Thyroid gland (tissue), 4 donors: Measurements from ENCODE around the gene MOCOS.

Experiments
- POLR2A ChIP-seq, 2 donors: fragments of 450-650 bp; IDR thresholded peaks; one replicate each; pipeline ENCODE4 v1.6.1; 2017; ENCODE audit warnings: antibody characterized with exemption in 2 of 2, mild to moderate bottlenecking in 2 of 2, moderate library complexity in 1 of 2
- TF ChIP-seq, protein P1 (sequence below), 6 experiments: fragments of 200-600 bp in 3 of 6; fragments of 450-650 bp in 3 of 6; sonication (generic) in 3 of 6; IDR thresholded peaks; one replicate each; pipeline ENCODE4 v1.5.1; 2016 to 2019; ENCODE audit warnings: antibody characterized with exemption in 6 of 6, mild to moderate bottlenecking in 2 of 6, inconsistent platforms in 1 of 6, moderate library complexity in 1 of 6

DNA sequence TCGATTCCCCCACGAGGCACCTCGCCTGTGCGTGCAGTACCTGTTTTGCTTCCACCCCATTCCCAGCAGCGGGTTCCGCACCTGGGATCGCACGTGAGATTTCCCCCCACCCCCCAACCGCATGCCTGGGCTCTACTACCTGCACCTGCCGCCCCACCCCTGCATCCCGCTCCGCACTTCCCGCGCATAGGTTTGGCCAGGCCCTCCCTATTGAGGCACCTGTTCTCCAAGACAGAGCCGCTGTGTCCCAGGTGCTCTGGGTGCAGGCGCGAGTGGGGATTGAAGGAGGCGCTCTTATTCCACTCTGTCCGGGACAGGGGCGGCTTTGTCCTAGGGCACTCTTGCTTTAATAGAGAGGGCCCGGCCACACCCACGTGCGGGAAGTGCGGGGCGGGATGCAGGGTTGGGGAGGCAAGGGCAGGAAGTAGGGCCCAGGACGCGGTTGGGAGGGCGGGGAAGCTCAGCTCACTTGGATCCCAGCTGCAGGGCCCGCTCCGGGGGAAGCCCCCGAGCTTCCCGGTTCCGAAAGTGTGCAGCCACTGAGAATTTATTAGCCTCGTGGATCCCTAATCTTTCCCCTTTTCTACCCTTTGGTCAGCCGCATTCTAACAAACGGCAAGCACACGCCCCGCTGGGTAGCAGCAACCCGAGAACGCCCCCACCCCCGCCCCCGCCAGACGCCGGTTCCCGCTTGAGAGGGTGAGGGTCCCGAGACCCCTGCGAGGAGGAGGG is 670 bp upstream of the MOCOS start:
- no peak for TF ChIP-seq POLR2A (IDR thresholded peaks at IDR 0.05)
- TF ChIP-seq, protein P1, sequence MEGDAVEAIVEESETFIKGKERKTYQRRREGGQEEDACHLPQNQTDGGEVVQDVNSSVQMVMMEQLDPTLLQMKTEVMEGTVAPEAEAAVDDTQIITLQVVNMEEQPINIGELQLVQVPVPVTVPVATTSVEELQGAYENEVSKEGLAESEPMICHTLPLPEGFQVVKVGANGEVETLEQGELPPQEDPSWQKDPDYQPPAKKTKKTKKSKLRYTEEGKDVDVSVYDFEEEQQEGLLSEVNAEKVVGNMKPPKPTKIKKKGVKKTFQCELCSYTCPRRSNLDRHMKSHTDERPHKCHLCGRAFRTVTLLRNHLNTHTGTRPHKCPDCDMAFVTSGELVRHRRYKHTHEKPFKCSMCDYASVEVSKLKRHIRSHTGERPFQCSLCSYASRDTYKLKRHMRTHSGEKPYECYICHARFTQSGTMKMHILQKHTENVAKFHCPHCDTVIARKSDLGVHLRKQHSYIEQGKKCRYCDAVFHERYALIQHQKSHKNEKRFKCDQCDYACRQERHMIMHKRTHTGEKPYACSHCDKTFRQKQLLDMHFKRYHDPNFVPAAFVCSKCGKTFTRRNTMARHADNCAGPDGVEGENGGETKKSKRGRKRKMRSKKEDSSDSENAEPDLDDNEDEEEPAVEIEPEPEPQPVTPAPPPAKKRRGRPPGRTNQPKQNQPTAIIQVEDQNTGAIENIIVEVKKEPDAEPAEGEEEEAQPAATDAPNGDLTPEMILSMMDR (IDR thresholded peaks at IDR 0.05) = no peak
